Activated CD4-positive, alpha-beta T cell treated with anti-CD3 and anti-CD28 coated beads, Interleukin-2, amount 50 U/mL, for 1 hour (primary cell): ENCODE results near the gene PDE1C.
"Not testable (repeated sequence)": the region's sequence is repeated elsewhere in the genome, so short reads cannot be mapped to it uniquely, and the experiment has no call there.

Experiments
- DNase-seq: peaks from one replicate; pipeline ENCODE4 v3.0.0-alpha.2; 2020

PDE1C gene

GRCh38 chr7:32042900-32043299 is 27.3 kb downstream of the PDE1C start:
- no peak for DNase-seq

GRCh38 chr7:32039000-32039756 is 31.0 kb downstream of the PDE1C start:
- DNase-seq = no peak

DNA sequence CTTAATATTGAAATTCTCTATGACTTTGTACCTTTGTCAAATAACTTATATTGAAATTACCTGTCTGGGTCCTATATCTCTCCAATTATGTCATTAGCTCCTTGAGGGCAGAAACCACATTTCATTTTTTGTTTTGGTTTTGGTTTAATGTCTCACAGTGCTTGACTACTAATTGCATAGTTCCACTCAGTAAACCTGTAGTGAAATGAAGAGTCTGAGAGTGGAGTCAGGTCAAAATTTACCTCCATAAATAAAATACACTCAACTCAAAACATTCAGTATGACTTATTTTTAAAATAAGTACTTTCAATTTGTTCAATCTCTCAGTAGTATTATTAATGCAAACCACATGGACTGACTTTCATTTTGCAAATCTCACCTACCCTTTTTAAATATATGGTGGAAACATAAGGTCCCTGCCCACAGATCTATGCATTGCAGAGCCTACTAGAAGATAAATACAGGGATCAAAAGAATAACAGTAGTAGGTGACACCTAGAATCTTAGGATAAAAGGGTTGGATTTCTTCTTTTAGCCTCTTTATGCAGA is 32.5 kb downstream of the PDE1C start:
- DNase-seq = no peak

DNA sequence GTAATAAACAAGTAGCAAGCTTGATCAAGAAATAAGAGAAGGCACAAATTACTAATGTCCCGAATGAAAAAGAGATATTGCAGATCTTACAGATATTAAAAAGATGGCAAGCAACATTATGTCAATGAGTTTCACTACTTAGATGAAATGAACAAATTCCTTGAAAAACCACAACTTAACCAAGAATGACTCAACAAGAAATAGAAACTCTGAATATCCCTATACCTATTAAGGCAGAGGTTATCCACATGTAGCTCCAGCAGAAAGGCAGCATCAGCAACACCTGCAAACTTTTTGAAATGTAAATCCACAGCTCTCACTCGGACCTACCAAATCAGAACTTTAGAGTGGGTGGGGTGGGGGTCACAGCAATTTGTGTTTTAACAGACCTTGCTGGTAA is 33.6 kb downstream of the PDE1C start:
- DNase-seq = no peak

GRCh38 chr7:32034052-32034451 is 36.2 kb downstream of the PDE1C start:
- DNase-seq = no peak

GRCh38 chr7:32033006-32033405 is 37.2 kb downstream of the PDE1C start:
- no peak for DNase-seq

DNA sequence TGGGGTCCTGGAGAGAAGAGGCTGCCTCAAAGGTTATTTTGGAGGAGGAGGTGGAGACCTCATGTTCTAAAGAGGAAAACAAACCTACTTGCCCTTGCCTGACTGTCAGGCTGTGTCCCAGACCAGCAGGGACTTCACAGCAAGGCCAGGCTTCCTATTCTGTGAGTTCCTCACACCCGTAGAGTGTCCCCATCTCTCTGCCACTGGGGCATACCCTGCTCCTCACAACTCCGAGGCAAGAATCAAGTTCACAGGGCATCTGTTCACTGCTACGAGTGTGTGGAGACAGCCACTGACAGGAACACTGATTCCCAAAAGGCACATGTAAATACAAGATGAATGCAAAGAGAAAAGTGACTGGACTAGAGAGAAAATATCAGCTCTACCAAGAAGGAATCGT is 38.0 kb downstream of the PDE1C start:
- DNase-seq = no peak

DNA sequence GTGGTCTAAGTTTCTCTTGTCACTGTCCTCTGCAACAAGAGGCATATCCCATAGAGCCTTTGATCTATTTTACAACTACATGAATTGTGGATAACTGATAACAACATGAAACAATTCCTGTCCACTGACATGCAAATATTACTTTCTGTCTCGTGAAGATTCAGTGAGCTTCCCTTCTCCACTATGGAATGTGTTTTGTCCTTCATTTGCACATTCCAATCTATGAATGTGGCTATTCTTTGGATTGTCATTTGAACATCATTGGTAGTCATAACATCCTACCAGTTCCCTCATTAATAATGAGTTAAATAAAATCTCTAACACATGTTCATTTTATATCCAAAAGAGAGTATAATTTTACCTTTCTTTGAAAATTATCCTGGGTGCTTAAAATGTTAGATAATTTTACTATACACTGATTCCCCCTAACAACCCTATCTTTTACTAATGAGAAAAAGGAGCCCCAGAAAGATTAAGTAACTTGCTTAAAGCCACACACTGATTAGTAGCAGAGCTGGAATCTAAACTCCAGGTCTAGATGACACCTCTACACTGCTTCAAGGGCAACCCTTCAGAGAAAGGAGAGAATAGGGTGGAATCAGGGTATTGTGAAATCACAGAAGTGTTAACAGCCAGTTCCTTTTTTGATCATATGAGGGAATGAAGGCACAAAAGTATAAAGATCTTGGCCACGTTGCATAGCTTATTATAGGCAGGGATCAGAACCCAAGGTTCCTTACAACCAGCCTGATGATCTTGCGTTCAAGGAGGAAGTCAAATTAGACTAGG is 39.1 kb downstream of the PDE1C start:
- no peak for DNase-seq

GRCh38 chr7:32026083-32026425 is 44.2 kb downstream of the PDE1C start:
- DNase-seq = no peak

DNA sequence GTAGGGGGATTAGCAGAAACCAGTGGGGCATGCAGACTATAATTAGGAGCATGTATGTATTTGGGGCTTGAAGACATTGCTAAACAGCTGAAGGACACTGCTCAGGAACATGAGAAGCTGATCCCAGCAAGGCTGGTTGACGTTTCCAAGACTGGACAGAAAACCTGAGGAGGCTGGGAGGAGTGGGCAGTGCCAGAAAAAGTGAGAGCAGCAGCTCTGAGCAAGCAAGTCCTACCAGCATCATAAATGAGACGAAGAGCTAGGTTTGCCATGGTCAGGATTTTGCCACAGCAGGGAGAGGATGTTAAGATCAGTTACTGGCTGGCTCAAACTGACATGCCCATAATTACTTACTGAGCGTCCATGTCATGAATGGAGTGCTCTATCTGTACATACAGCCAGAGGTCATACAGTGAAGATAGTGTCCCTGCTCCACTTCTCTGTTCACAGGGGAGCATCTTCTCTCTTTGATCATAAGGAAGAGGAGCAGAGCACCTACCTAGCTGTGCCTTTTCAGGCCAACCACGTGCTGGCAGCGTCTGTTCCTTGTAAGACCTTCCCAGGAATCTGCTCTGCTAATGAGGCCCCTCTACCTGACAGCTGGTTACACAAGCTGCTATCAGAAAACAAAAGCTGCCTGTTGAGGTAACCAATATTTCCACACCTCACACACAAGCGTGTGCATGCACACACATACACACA is 44.7 kb downstream of the PDE1C start:
- no peak for DNase-seq

DNA sequence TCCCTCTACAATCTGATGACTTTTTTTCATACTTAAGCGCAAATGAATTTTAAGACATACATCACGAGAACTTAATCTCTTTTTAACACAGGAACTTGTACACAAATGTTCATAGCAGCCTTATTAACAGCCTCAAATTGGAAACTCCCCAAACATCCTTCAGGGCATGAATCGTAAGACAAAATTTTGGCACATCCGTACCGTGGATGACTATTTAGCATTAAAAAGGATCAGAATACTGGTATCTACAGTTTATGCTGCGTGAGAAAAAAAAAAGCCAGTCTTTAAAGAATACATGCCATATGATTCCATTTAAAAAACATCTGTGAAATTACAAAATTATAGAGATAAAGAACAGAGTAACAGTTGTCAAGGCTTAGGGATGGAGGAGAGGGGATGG is 46.8 kb downstream of the PDE1C start:
- DNase-seq = no peak

DNA sequence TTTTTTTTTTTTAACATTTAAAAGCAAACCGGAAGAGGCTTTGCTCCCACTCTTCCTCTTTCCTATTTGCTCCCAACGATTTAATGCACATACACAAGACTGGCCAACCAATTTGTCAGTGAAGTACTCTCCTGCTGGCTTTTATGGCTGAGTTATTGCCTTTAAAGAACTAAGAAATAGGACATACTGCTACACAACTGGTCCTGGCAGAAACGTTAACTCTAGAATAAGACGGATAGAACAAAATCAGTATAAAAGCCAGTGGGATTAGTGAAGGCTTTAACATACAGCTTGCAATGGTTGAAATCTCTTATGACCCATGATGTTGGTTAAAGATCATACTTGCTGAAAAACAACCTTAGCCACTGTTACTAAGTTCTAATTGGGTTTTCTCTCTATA is 47.2 kb downstream of the PDE1C start:
- no peak for DNase-seq

GRCh38 chr7:32020551-32021159 is 49.6 kb downstream of the PDE1C start:
- no peak for DNase-seq

GRCh38 chr7:32018845-32019578 is 51.2 kb downstream of the PDE1C start:
- no peak for DNase-seq

GRCh38 chr7:32015133-32015532 is 55.1 kb downstream of the PDE1C start:
- DNase-seq = no peak

DNA sequence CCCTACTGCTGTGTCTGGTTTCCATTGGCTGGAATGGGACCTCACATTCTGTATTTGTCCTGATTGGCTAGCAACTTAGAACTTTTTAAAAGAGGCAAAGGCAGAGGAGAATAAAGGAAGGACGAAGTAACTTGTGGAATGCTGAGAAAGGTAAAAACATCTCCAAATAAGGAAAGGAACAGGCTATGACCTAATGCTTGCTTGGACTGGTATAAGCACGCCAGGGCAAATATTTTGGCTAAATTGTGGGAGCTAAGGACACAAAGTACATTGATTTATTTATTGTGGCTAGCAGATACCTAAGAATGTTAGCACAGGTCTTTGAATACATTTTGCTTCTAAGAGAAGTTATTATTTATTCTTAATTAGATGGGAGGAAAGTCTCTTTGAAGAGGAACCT is 56.7 kb downstream of the PDE1C start:
- not testable (repeated sequence) for DNase-seq

- DNase-seq = no peak
Measured at GRCh38 chr7:32005577-32005976, 64.6 kb downstream of the PDE1C start.

- DNase-seq = no peak
Measured at GRCh38 chr7:32001948-32002347, 68.3 kb downstream of the PDE1C start.

GRCh38 chr7:31997423-31997822 is 72.8 kb downstream of the PDE1C start:
- DNase-seq = no peak

DNA sequence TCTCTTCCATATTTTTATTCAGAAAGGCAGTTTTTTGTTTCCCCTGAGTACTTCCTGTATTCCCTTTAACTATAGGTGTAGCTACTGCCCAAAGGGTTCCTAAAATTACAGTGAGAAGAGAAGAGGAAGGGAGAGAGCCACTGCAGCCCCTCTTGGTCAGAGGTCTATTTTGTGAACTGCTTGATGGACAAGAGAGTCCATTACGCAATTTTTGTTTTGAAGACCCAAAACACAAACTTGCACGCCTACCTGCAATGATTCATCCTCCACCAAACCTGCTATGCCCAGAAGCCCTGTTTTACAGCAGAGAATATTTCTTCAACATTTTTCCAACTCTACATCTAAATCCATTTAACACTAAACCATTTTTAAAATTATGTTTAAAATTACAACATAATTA is 75.1 kb downstream of the PDE1C start:
- no peak for DNase-seq

GRCh38 chr7:31991846-31992245 is 78.4 kb downstream of the PDE1C start:
- DNase-seq = no peak

DNA sequence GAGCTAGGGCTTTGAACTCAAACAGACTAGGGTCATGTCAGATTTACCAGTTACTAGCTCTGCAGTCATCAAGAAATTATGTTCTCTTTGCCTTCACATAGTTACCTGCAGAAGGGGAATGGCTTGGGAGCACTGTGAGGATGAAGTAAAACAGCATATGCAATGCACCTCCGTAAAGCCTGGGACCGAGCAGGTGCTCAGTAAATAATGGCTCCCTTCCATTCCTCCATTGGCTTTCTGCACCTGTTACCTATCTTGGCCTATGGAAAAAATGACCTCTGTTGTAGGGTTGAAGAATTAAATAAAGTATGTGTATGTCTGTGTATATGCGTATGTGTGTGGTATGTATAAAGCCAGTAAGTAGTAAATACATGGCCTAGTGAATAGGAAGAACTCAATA is 78.8 kb downstream of the PDE1C start:
- DNase-seq = no peak
